Heart left ventricle (tissue), 16 donors: ENCODE results near the gene AFF3. TPM values are rescaled to one million over a fixed set of nuclear protein-coding genes. Genes with fewer than 3 reads are reported as not detected.

Source experiments
- ATAC-seq, 4 donors: fragments of 200-7000 bp; cut with Tn5 transposase; one replicate each; pipeline ENCODE4 v1.9.1; 2020 to 2022; ENCODE audit warnings: moderate library complexity in 4 of 4, mild to moderate bottlenecking in 3 of 4, moderate number of reproducible peaks in 1 of 4
- DNase-seq, 5 donors: peaks; one replicate each; pipeline ENCODE4 v3.0.0-alpha.2; 2020
- H3K27ac ChIP-seq, 12 donors: fragments of 200-600 bp; sonication (generic) in 4 of 12; one replicate each; pipeline versions ENCODE4 v1.5.0 to v1.8.0; 2016 to 2022; ENCODE audit warnings: mild to moderate bottlenecking in 2 of 12
- H3K27me3 ChIP-seq, 9 donors: fragments of 200-600 bp; sonication (generic) in 2 of 9; one replicate each; pipeline versions ENCODE4 v1.5.1 to v1.8.0; 2016 to 2022; ENCODE audit warnings: mild to moderate bottlenecking in 3 of 9
- H3K36me3 ChIP-seq, 9 donors: fragments of 200-600 bp; sonication (generic) in 2 of 9; one replicate each; pipeline versions ENCODE4 v1.5.0 to v1.8.0; 2018 to 2022; ENCODE audit warnings: mild to moderate bottlenecking in 2 of 9
- H3K4me1 ChIP-seq, 12 donors: fragments of 200-600 bp; sonication (generic) in 4 of 12; one replicate each; pipeline versions ENCODE4 v1.5.0 to v1.8.0; 2016 to 2022; ENCODE audit warnings: mild to moderate bottlenecking in 3 of 12
- H3K4me3 ChIP-seq, 12 donors: fragments of 200-600 bp; sonication (generic) in 4 of 12; one replicate each; pipeline versions ENCODE4 v1.5.0 to v1.8.0; 2017 to 2022; ENCODE audit warnings: mild to moderate bottlenecking in 9 of 12, moderate library complexity in 4 of 12
- H3K9me3 ChIP-seq, 12 donors: fragments of 200-600 bp; sonication (generic) in 4 of 12; one replicate each; pipeline versions ENCODE4 v1.5.0 to v1.8.0; 2016 to 2022; ENCODE audit warnings: mild to moderate bottlenecking in 1 of 12
- POLR2A ChIP-seq, 2 donors: fragments of 450-650 bp; IDR thresholded peaks; one replicate each; pipeline ENCODE4 v1.6.1; 2017; ENCODE audit warnings: antibody characterized with exemption in 2 of 2, mild to moderate bottlenecking in 2 of 2, moderate library complexity in 2 of 2
- WGBS, 4 donors: extraction: QIAGEN DNeasy Blood & Tissue Kit in 2 of 4; methylation state at CpG; one replicate each; pipeline versions ENCODE4 v1.1.5 to v1.1.7; 2013 to 2018; 5-methylcytosine and 5-hydroxymethylcytosine counted together
- intact Hi-C, 10 donors: fragments of 100-400 bp; cut with DNase I; formaldehyde crosslinking; loops; one replicate each; pipeline versions ENCODE4 v1.11.1 to v1.14.2; 2022
- polyA plus RNA-seq, 2 donors: library from polyadenylated mRNA; stranded (reverse); fragments of 200-250 nt; gene quantifications; one replicate each; pipeline ENCODE4 v1.2.3, GENCODE V29; 2013
- total RNA-seq, 9 donors: library from RNA; depleted of rRNA in 2 of 9; stranded (reverse); fragments of >200 nt in 2 of 9; fragmentation: NEBNext Ultra II Directional in 3 of 9; extraction: Animal tissue kit (Norgen Biotek cat#: 25700) in 3 of 9; gene quantifications; one replicate each; pipeline versions ENCODE4 v1.1.0 to v1.2.4, GENCODE V29; 2016 to 2023
- TF ChIP-seq, protein P1 (sequence below), 12 donors: fragments of 200-600 bp; sonication (generic) in 4 of 12; IDR thresholded peaks; one replicate each; pipeline versions ENCODE4 v1.5.0 to v1.8.0; 2018 to 2022; ENCODE audit warnings: antibody characterized with exemption in 12 of 12, mild to moderate bottlenecking in 5 of 12
- donor health status: ischemic (EF 13 %, LVEDD 7.1; RV severe dilation, severe dysfunction).
- donor health status: healthy with polysubstance abuse.
- donor health status: DM: no; HTN: yes; CAD: no.
- donor health status: DM: no; HTN: no; CAD: no.
- donor health status: ischemic (EF 25% LVEDD 6.9; RV normal size, moderate dysfunction).
- donor health status: ischemic (EF 25% LVEDD 5.7; RV mildly dilated, moderate dysfunction).
- donor health status: healthy.
- donor health status: DM: yes; HTN: yes; CAD: no.
- donor health status: ischemic (EF 35%, LVEDD 5.7; RV mildly dilated, moderate dysfunction).
- donor health status: nonischemic (EF 11% LVEDD 7.7; RV severe dilation, severe dysfunction).
- donor health status: DM: yes; HTN: yes; CAD: no.
- donor health status: PGD.
- donor health status: ischemic (EF 29% LVEDD 5.4; RV normal size, mild dysfunction).
- donor health status: nonischemic (EF 23%, LVEDD 6.1; RV moderate dilation, normal function).

The AFF3 gene
- total and polyA plus RNA-seq, 11 donors = 1.3 to 15.5 (median 4.7) TPM

DNA sequence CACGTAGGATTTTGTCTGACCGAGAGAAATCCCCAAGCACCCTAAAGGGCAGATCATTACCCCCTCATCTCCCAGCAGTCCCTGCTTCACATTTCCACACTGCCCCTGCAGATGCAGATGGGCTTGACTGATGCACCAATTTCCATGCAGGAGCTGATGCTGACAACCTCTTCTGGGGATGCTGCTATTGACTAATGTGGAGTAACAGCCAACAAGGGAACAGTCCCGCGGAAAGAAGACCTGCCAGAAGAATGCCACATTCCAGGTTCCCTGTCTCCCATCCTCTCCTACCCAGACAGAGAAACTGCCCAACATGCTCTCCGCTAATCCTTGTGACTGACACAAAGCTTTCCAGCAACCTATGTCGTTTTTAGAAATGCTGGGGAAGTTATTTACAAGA lies 91.7 kb downstream of the AFF3 start:
- no peak for ATAC-seq
- no peak for DNase-seq
- H3K27me3 ChIP-seq = no peaks in the 10 kb centered on the region
- H3K27ac ChIP-seq = no peak overlapping the region
- H3K4me1 ChIP-seq = no peaks in the 10 kb centered on the region
- H3K36me3 ChIP-seq = no peaks in the 10 kb centered on the region
- TF ChIP-seq POLR2A (IDR thresholded peaks at IDR 0.05) = no peak
- TF ChIP-seq, protein P1, sequence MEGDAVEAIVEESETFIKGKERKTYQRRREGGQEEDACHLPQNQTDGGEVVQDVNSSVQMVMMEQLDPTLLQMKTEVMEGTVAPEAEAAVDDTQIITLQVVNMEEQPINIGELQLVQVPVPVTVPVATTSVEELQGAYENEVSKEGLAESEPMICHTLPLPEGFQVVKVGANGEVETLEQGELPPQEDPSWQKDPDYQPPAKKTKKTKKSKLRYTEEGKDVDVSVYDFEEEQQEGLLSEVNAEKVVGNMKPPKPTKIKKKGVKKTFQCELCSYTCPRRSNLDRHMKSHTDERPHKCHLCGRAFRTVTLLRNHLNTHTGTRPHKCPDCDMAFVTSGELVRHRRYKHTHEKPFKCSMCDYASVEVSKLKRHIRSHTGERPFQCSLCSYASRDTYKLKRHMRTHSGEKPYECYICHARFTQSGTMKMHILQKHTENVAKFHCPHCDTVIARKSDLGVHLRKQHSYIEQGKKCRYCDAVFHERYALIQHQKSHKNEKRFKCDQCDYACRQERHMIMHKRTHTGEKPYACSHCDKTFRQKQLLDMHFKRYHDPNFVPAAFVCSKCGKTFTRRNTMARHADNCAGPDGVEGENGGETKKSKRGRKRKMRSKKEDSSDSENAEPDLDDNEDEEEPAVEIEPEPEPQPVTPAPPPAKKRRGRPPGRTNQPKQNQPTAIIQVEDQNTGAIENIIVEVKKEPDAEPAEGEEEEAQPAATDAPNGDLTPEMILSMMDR (IDR thresholded peaks at IDR 0.05) = no peak
- H3K4me3 ChIP-seq = no peak overlapping the region
- intact Hi-C loops = no loop called here
- no peaks in the 10 kb centered on the region for H3K9me3 ChIP-seq
- WGBS, 4 donors = 79 to 92% (median 89%) methylated on average over 6 of the region's 6 CpGs

DNA sequence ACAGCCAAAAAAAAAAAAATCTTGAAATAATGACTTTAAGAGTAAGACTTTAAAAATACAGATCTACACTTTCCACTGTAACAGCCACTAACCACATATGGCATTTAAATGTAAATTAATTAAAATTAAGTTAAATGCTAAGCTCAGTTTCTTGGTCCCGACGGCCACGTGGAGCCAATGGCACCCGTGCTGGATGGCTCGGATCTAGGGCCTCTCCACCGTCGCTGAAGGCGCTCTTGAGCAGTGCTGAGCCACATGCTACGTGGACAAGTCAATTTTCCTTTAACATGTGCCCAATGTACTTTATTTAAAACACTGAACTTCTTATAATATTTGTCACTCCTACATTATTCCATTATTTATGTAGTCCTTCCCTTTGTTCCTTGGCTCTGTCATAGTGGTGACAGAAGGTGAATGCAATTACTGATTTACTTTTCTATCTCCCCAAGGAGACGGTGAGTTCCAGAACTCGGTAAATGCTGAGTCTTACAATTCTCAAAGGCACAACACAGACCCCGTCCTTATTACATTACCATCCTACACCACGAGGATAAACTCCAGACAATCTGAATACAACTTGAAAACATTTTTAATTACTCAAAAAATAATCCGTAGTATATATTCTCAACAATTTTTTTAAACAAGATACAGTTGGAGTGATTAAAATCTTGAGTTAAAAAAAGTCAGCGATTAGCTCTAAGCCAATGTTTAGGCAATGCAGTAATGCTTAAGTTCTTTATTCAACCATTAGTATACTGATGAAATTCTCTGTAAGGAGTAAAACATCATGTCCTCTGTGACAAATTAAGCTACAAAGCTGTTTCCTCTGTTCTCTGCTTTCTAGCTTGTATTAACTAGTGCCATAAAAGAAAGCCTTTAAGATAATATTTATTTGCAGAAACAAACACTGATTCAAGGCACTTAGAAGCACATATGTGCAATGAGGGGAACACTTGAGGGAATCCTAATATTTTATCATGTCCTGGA lies 95.1 kb downstream of the AFF3 start:
- Histone ChIP-seq H3K4me3 (no peak overlapping the region), H3K27me3 (no peaks in the 10 kb centered on the region), H3K9me3 (no peaks in the 10 kb centered on the region), H3K27ac (no peak overlapping the region), H3K4me1 (no peaks in the 10 kb centered on the region), H3K36me3 (no peaks in the 10 kb centered on the region)
- no peak for ATAC-seq
- intact Hi-C loops = no loop called here
- DNase-seq = no peak
- 83 to 91% (median 90%) methylated on average over 15 of the region's 15 CpGs for WGBS, 4 donors
- TF ChIP-seq POLR2A (IDR thresholded peaks at IDR 0.05) = no peak
- TF ChIP-seq, protein P1 (IDR thresholded peaks at IDR 0.05) = no peak

DNA sequence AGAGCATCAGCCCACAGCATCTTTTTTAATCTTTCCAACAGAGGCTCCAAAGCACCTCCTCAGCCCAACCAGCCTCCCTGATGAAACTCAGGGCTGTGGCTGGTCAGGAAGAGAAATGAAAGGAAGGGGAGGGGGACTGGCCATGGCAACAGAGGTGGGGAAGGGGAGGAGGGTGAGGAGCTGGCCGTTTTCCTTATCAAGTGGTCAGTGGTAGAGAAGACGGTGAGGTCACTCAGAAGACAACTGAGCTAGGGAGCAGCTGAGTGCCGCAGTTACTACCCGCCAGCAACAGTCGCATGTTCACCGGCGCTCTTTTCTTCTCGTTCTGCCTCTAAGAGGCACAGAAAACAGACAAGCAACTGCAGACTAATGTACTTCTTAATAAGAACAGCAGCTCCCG lies 97.4 kb downstream of the AFF3 start:
- 70 to 77% (median 76%) methylated on average over 9 of the region's 9 CpGs for WGBS, 4 donors

DNA sequence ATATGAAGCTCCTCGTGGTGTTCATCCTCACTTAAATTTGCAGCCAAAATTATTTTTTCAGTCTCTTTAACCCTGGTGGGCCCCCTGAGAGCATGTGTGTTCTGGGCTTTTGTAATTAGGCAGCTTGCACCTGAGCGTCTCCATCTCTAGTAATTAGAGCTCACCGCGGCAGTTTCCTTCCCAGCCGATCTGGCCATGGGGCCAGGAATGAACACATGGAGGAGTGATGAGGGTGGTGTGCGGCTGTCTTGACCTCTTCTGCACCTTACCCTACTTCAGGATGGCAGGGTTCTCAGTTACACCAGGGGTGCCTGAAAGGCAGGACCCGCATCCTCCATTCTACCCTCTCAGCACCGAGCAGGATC lies 98.5 kb downstream of the AFF3 start:
- Histone ChIP-seq H3K36me3 (no peaks in the 10 kb centered on the region), H3K4me3 (no peak overlapping the region), H3K27ac (no peak overlapping the region), H3K27me3 (no peaks in the 10 kb centered on the region), H3K4me1 (peaks cover 0 to 7% (median 0%) of the 10 kb centered on the region in 12 donors), H3K9me3 (no peaks in the 10 kb centered on the region)
- DNase-seq = no peak
- TF ChIP-seq, protein P1 (IDR thresholded peaks at IDR 0.05) = no peak
- TF ChIP-seq POLR2A (IDR thresholded peaks at IDR 0.05) = no peak
- intact Hi-C loops = no loop called here
- ATAC-seq = no peak
- 83 to 91% (median 89%) methylated on average over 8 of the region's 8 CpGs for whole genome bisulfite sequencing, 4 donors

More for the DNA sequence above, 97.4 kb downstream of the AFF3 start:
- TF ChIP-seq, protein P1 (IDR thresholded peaks at IDR 0.05) = no peak
- TF ChIP-seq POLR2A (IDR thresholded peaks at IDR 0.05) = no peak
- Histone ChIP-seq H3K36me3 (no peaks in the 10 kb centered on the region), H3K9me3 (no peaks in the 10 kb centered on the region), H3K27ac (no peak overlapping the region), H3K4me3 (no peak overlapping the region), H3K27me3 (no peaks in the 10 kb centered on the region), H3K4me1 (no peaks in the 10 kb centered on the region)
- intact Hi-C loops = no loop called here
- no peak for ATAC-seq
- DNase-seq = no peak
